HG03442 (cell line): ENCODE measurements around the gene MAP7.

Source experiments
- ATAC-seq: cut with Tn5 transposase; IDR thresholded peaks from one replicate; pipeline ENCODE4 v1.9.1; 2021; ENCODE audit warnings: mild to moderate bottlenecking, moderate library complexity; ENCODE audit not compliant: unreplicated experiment

Gene MAP7

GRCh38 chr6:136427378-136427717, 122.9 kb downstream of the MAP7 start:
- ATAC-seq, result no peak

- no peak for ATAC-seq
Observed at GRCh38 chr6:136426627-136427377, 123.4 kb downstream of the MAP7 start.

- ATAC-seq, result no peak
Observed at GRCh38 chr6:136425793-136426192, 124.4 kb downstream of the MAP7 start.

DNA sequence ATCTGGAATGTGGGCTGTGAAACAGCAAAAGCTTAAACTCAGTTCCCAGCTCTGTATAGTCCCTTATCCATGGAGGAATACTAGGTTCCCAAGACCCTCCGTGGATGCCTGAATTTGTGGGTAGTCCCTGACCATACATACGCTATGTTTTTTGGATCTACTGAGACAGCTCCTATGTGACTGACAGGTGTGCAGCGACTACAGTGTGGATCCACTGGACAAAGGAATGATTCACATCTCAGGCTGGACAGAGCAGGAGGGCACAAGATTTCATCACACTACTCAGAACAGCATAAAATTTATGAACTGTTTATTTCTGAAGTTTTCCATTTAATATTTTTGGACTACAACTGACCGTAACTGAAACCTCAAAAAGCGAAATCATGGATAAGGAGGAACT, 125.3 kb downstream of the MAP7 start:
- no peak for ATAC-seq

- ATAC-seq, result no peak
Observed at GRCh38 chr6:136424450-136424849, 125.8 kb downstream of the MAP7 start.

- no peak for ATAC-seq
Observed at GRCh38 chr6:136421537-136422158, 128.6 kb downstream of the MAP7 start.

- no peak for ATAC-seq
Observed at GRCh38 chr6:136420853-136421252, 129.4 kb downstream of the MAP7 start.

GRCh38 chr6:136415351-136416007, 134.7 kb downstream of the MAP7 start:
- ATAC-seq, result no peak

DNA sequence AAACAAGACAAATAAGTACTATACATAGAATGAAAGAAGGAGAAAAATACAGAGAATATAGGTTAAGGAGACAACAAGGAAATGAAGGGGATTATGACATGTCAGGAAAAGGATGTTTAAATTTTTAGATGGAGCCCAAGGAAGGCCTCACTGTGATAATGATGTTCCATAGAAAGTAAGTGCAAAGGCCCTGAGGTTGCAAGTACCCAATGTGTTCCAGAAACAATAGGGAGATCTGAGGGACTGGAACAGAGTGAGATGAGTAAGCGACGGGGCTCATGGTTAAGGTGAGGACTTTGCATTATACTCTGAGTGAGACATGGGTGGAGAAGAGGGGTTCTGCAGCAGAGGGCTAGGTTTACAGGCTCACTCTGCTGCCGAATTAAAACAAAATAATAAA, 137.8 kb downstream of the MAP7 start:
- no peak for ATAC-seq

GRCh38 chr6:136411453-136412354, 138.5 kb downstream of the MAP7 start:
- no peak for ATAC-seq

GRCh38 chr6:136411025-136411325, 139.2 kb downstream of the MAP7 start:
- ATAC-seq, result no peak

GRCh38 chr6:136410201-136411024, 139.8 kb downstream of the MAP7 start:
- peak; percentile 85 for ATAC-seq

DNA sequence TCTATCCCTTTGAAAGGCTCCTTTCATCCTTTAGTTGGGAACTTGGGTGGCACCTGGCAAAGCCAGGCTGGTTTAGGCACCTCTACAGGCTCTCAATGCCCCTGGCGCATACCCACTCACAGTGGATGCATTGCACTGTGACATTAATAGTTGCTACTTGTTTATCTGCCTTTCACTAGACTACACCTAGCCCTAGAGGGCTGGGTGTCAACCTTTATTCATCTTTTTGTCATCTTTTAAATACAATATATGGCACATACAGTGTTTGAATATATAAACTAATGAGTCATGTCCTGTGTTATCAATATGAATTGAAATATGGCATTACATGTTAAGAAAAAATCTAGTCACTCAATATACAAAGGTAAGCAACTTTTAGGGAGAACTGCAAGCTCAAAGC, 140.6 kb downstream of the MAP7 start:
- no peak for ATAC-seq

GRCh38 chr6:136408204-136408603, 142.0 kb downstream of the MAP7 start:
- no peak for ATAC-seq

DNA sequence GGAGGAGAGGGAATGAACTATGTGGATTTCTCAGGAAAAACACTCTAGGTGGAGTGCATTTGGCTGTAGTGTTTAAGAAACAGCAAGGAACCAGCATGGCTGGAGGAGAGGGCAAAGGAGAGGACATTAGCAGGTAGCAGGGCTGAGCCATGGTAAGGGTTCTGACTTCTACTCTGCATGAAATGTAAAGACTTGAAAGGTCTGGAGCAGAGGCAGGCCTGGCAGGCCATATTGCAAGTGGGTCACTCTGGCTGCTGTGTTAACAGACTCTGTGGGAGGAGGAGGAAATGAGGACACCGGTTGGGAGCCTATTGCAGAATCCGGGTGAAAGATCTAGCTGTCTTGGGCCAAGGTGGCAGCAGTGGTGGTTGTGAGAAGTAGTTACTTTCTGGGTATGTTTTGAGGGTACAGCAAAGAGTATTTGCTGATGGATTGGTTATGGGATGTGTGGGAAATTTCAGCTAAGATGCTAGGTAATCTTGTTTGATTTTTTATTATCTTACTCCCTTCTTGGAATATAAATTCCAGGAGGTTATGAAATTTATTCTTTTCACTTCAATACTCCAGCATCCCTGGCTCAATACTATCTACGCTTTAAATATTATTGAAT, 144.7 kb downstream of the MAP7 start:
- no peak for ATAC-seq

DNA sequence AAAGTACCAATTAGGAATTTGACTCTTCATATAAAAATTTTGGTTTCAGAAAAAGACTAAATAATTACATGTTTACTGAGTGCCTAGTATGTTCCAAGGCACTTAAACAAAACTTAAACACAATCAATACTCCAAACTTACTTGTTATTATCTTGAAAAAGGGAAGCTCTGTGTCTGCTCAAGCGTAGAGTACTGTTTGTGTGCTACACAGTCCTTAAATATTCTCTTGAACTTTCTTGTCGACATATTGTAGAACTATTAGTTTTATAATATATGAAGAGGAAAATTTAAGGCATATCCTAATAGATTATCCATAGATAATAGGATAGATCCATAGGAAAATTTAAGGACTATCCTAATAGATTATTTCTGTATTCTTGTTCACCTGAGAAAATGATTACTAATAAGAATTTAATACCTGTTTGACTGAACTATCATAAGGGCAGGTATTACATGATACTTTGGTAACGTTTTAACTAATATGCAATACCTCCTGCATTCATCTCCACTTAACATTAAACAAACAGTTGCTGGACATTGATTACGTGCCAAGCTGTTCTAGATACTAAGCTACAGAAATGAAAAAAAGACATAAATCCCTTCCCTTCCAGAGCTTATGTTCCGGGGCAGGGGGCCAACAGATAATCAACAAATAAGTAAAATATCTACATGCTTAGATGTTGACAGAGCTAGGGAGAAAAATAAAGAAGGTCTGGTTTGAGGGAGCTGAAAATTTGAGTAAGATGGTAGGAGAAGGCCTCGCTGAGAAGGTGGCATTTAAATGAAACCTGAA, 145.4 kb downstream of the MAP7 start:
- ATAC-seq, result no peak

- ATAC-seq, result no peak
Observed at GRCh38 chr6:136404007-136404406, 146.2 kb downstream of the MAP7 start.

DNA sequence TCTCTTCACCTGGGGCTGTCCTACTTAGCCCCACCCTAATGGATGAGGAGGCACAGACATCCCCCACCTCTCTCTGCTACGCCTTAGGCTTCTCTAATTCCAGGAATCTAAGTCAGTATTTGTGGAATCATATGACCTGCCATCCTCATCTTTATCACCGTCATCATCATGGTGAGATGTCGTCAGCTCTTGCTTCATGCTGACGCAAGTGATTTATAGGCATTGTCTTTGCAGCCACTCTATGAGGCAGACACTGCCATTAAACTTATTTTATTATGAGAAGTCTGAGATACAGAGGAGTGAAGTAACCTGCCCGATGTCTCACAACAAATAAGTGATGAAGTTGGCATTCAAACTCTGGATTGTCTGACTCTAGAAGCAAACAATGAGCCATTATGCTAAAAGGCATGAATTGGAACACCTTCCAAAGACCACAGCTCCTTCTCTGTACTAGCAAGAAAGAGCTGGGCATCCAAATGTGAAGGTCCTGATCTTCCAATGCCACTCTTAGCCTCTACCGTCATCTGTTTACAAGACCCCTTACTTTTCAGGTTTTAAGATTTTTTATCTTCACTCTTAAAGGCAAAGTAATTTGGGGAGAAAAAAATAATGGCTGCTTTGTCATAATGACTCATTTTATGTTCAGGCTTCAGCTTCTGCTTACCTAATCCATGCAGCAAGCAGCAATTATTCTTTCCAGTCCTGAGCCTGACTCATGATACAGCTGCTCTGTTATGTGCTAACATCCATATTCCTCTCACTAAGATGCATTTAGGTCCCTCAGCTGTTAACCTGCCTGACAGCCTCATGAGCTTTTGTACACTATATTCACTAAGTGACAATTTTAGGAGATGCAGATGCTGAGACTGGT, 146.9 kb downstream of the MAP7 start:
- no peak for ATAC-seq
